Esophagus squamous epithelium (tissue), 4 donors: ENCODE measurements around the gene CGNL1.

ENCODE experiments used
- CTCF ChIP-seq, 6 experiments: fragments of 450-650 bp in 4 of 6; fragments of 200-600 bp in 2 of 6; sonication (generic) in 2 of 6; IDR thresholded peaks; one replicate each; pipeline ENCODE4 v1.5.1; 2016 to 2019; ENCODE audit warnings: antibody characterized with exemption in 6 of 6, mild to moderate bottlenecking in 4 of 6, moderate library complexity in 4 of 6
- POLR2A ChIP-seq, 4 donors: fragments of 450-650 bp; IDR thresholded peaks; one replicate each; pipeline ENCODE4 v1.6.1; 2017; ENCODE audit warnings: antibody characterized with exemption in 4 of 4, mild to moderate bottlenecking in 4 of 4, moderate library complexity in 3 of 4

GRCh38 chr15:57549935-57550334 is 173.6 kb downstream of the CGNL1 start:
- TF ChIP-seq CTCF (IDR thresholded peaks at IDR 0.05) (no peak), POLR2A (IDR thresholded peaks at IDR 0.05) (no peak)
